HG03066 (cell line): ENCODE measurements around the gene MBD6.
"Not testable (repeated sequence)": the region's sequence is repeated elsewhere in the genome, so short reads cannot be mapped to it uniquely, and the experiment has no call there.

ENCODE experiments used
- ATAC-seq: cut with Tn5 transposase; IDR thresholded peaks from one replicate; pipeline ENCODE4 v1.9.1; 2021; ENCODE audit warnings: low read depth; ENCODE audit not compliant: unreplicated experiment

MBD6 gene

GRCh38 chr12:57568838-57569237 lies 46.2 kb downstream of the MBD6 start:
- ATAC-seq, result no peak

GRCh38 chr12:57569858-57570257 lies 47.2 kb downstream of the MBD6 start:
- no peak for ATAC-seq

- not testable (repeated sequence) for ATAC-seq
These were observed 47.8 kb downstream of the MBD6 start for GRCh38 chr12:57570438-57570837.

GRCh38 chr12:57571926-57572762 lies 49.5 kb downstream of the MBD6 start:
- ATAC-seq, result no peak

- no peak for ATAC-seq
These were observed 52.2 kb downstream of the MBD6 start for GRCh38 chr12:57574795-57575194.

- ATAC-seq, result no peak
These were observed 53.4 kb downstream of the MBD6 start for GRCh38 chr12:57575771-57576612.

GRCh38 chr12:57576613-57577160 lies 54.1 kb downstream of the MBD6 start:
- no peak for ATAC-seq

- no peak for ATAC-seq
These were observed 55.5 kb downstream of the MBD6 start for GRCh38 chr12:57577981-57578758.

- ATAC-seq, result no peak
These were observed 56.4 kb downstream of the MBD6 start for GRCh38 chr12:57579011-57579410.
